Measurements from ENCODE around the gene YWHAE.

DNA sequence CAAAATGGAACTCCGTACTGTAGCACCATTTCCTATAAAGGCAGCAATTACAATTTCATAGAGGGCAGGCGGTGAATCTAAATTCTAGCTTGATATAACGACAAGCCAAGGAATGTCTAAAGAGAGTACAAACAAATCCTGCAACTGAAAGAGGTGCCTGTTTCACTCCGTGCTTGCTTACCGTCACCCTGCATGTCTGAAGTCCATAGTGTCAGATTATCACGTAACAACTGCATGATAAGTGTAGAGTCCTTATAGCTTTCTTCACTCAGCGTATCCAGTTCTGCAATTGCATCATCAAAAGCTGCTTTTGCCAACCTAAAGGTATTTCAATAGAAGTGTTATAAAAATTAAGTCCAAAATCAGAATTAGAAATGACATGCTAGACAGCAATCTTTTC, 46.0 kb downstream of the YWHAE start:
- TF ChIP-seq POLR2A (IDR thresholded peaks at IDR 0.05; ENCODE audit: low read depth, low read length) = no peak
- TF ChIP-seq PAX5 (IDR thresholded peaks at IDR 0.05; ENCODE audit: insufficient read depth, low read length, severe bottlenecking) = no peak
- no peak for TF ChIP-seq POLR2AphosphoS5 (IDR thresholded peaks at IDR 0.05; ENCODE audit: low read depth, low read length)
- TF ChIP-seq TAF1 (IDR thresholded peaks at IDR 0.05; ENCODE audit: low read depth, low read length) = no peak

Measured in GM12891 (cell line).